CD4-positive, alpha-beta T cell (primary cell): ENCODE data around the gene SSH2. TPM values are rescaled to one million over a fixed set of nuclear protein-coding genes. Genes with fewer than 3 reads are reported as not detected.

Experiments
- ATAC-seq: fragments of 200-7000 bp; cut with Tn5 transposase; one replicate; pipeline ENCODE4 v1.10.0; 2022; ENCODE audit warnings: mild to moderate bottlenecking; ENCODE audit not compliant: poor library complexity
- CTCF ChIA-PET: fragments of 350-600 bp; sonication (Branson Sonifier 250); formaldehyde crosslinking; loops from one replicate; lab custom pipeline; 2021; ENCODE audit warnings: antibody characterized with exemption, inconsistent platforms; lab: Charles Lee
- POLR2A ChIA-PET: fragments of 350-600 bp; sonication (Branson Sonifier 250); formaldehyde crosslinking; loops from one replicate; lab custom pipeline; 2021; ENCODE audit warnings: antibody characterized with exemption, inconsistent platforms; lab: Charles Lee
- DNase-seq, 14 experiments: peaks; one replicate each; pipeline ENCODE4 v3.0.0-alpha.2; 2013 to 2020; ENCODE audit warnings: mixed read lengths in 2 of 14
- H3K27ac ChIP-seq, 2 donors: one replicate each; pipeline versions ENCODE4 v1.5.1 to v1.7.0; 2013; ENCODE audit warnings: low read length in 2 of 2, low read depth in 1 of 2, mild to moderate bottlenecking in 1 of 2
- H3K27me3 ChIP-seq, 2 experiments: 1 replicate in 1 of 2; 2 replicates in 1 of 2; pipeline versions ENCODE4 v1.6.1 to v1.7.0; 2013; ENCODE audit warnings: low read length in 2 of 2, control low read depth in 1 of 2, mild to moderate bottlenecking in 1 of 2, moderate library complexity in 1 of 2; ENCODE audit not compliant: insufficient read depth in 2 of 2, control insufficient read depth in 1 of 2
- H3K36me3 ChIP-seq: one replicate; pipeline ENCODE4 v1.6.1; 2013; ENCODE audit warnings: low read length, control low read depth; ENCODE audit not compliant: insufficient read depth
- H3K4me1 ChIP-seq: one replicate; pipeline ENCODE4 v1.6.1; 2013; ENCODE audit warnings: low read length, control low read depth; ENCODE audit not compliant: insufficient read depth
- H3K4me3 ChIP-seq: one replicate; pipeline ENCODE4 v1.5.1; 2013; ENCODE audit warnings: mild to moderate bottlenecking, low read length, moderate library complexity
- H3K9me3 ChIP-seq, 2 experiments: 1 replicate in 1 of 2; 2 replicates in 1 of 2; pipeline versions ENCODE4 v1.6.1 to v1.7.0; 2013; ENCODE audit warnings: low read length in 2 of 2, mild to moderate bottlenecking in 2 of 2, control low read depth in 1 of 2, moderate library complexity in 1 of 2; ENCODE audit not compliant: control insufficient read depth in 1 of 2, insufficient read depth in 1 of 2
- H3K27ac Mint-ChIP-seq: one replicate; pipeline ENCODE4 v1.8.0; 2020; ENCODE audit warnings: mixed read lengths
- H3K27me3 Mint-ChIP-seq: one replicate; pipeline ENCODE4 v1.8.0; 2021; ENCODE audit warnings: mixed read lengths
- H3K36me3 Mint-ChIP-seq: one replicate; pipeline ENCODE4 v1.8.0; 2021; ENCODE audit warnings: low read depth, mixed read lengths
- H3K4me1 Mint-ChIP-seq: one replicate; pipeline ENCODE4 v1.8.0; 2021; ENCODE audit warnings: low read depth, mixed read lengths
- H3K4me3 Mint-ChIP-seq: one replicate; pipeline ENCODE4 v1.8.0; 2020; ENCODE audit warnings: mild to moderate bottlenecking, mixed read lengths
- H3K9me3 Mint-ChIP-seq: one replicate; pipeline ENCODE4 v1.8.0; 2020; ENCODE audit warnings: mixed read lengths
- CTCF ChIP-seq: fragments of 200-600 bp; IDR thresholded peaks from one replicate; pipeline ENCODE4 v1.8.0; 2022; ENCODE audit warnings: antibody characterized with exemption, mild to moderate bottlenecking
- intact Hi-C, 2 experiments: fragments of 100-400 bp; cut with DNase I in 1 of 2; cut with micrococcal nuclease in 1 of 2; formaldehyde crosslinking; loops; one replicate each; pipeline versions ENCODE4 v1.15.1 to v1.9.0; 2023 to 2025; cut with DNase I, micrococcal nuclease
- total RNA-seq, 174 experiments: library from RNA in 2 of 174; stranded (reverse) in 2 of 174; gene quantifications; one replicate each; pipeline ENCODE4 v1.2.3 and lab custom pipeline; 2021 to 2026

Gene SSH2
- total RNA-seq, 2 experiments from 2014 or later, result 73.4 to 81.5 TPM

DNA sequence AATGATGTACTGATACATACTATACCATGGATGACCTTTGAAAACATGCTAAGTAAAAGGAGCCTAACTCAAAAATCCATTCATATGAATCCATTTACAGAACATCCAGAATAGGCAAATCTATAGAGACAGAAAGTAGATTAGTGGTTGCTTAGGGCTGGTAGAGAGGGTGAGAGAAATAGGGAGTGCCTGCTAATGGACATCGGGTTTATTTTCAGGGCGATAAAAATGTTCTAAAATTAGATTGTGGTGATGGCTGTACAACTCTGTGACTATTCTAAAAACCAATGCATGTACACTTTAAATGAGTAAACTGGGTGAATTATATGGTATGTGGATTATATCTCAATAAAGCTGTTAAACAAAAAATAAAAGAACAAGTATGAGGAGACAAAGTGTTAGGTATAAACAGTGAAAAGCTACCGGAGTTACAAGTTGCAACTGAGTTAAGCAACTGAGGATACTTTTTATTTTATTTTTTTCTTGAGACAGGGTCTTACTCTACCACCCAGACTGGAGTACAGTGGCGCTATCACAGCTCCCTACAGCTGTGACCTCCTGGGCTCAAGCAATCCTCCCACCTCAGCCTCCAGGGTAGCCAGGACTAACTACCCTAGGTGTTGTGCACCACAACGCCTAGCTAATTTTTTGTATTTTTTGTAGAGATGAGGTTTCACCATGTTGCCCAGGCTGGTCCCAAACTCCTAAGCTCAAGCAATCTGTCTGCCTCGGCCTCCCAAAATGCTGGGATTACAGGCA is 231.8 kb downstream of the SSH2 start:
- intact Hi-C loops, result no loop called here
- CTCF ChIA-PET, result interaction anchor here (1.2 kb wide), 2 partner anchors 81 to 233 kb away, joined by 3 to 5 read pairs; no protein-coding TSS in a partner anchor
- Histone ChIP-seq H3K27ac (no peak overlapping the region), H3K4me1 (peaks cover 5% of the 10 kb centered on the region), H3K9me3 (no peaks in the 10 kb centered on the region), H3K36me3 (peaks cover 85% of the 10 kb centered on the region), H3K4me3 (no peak overlapping the region), H3K27me3 (no peaks in the 10 kb centered on the region)
- TF ChIP-seq CTCF, result no peak
- Mint-ChIP-seq H3K9me3 (no peaks in the 10 kb centered on the region), H3K4me1 (peaks cover 31% of the 10 kb centered on the region), H3K4me3 (no peak overlapping the region), H3K27me3 (no peaks in the 10 kb centered on the region), H3K27ac (peak overlapping the region; percentile 74), H3K36me3 (peaks cover 73% of the 10 kb centered on the region)
- ATAC-seq, result no peak
- POLR2A ChIA-PET, result interaction anchor here (1.2 to 1.5 kb wide), 3 partner anchors 25 to 63 kb away, joined by 4 to 7 read pairs (median 6); no protein-coding TSS in a partner anchor
- DNase-seq, result no peak

DNA sequence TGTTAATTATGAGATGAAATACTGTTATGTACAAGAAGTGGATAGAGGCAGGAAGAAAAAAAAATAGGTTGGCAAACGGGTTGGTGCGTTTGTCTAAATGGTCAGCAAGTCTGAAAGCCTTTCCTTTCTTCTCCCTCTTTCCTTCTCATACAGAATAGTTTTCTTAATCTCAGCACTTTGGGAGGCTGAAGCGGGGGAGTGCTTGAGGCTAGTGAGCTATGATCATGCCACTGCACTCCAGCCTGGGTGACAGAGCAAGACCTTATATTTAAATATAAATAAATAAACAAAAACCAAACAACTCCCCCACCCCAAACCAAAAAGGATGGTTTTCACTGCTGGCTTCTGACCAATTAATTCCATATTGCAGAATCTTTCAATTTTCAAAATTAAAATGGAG is 232.7 kb downstream of the SSH2 start:
- Histone ChIP-seq H3K4me3 (no peak overlapping the region), H3K27ac (no peak overlapping the region), H3K4me1 (peaks cover 3% of the 10 kb centered on the region), H3K27me3 (no peaks in the 10 kb centered on the region), H3K36me3 (peaks cover 82% of the 10 kb centered on the region), H3K9me3 (no peaks in the 10 kb centered on the region)
- CTCF ChIA-PET, result no interaction called here
- POLR2A ChIA-PET, result no interaction called here
- ATAC-seq, result no peak
- Mint-ChIP-seq H3K36me3 (peaks cover 73% of the 10 kb centered on the region), H3K4me3 (no peak overlapping the region), H3K27ac (no peak overlapping the region), H3K27me3 (no peaks in the 10 kb centered on the region), H3K4me1 (peaks cover 25% of the 10 kb centered on the region), H3K9me3 (no peaks in the 10 kb centered on the region)
- intact Hi-C loops, result no loop called here
- no peak for DNase-seq
- TF ChIP-seq CTCF, result no peak

GRCh38 chr17:29694918-29695563 is 235.0 kb downstream of the SSH2 start:
- CTCF ChIA-PET, result no interaction called here
- intact Hi-C loops, result no loop called here
- H3K36me3 ChIP-seq, result peaks cover 60% of the 10 kb centered on the region
- TF ChIP-seq CTCF, result no peak
- no peaks in the 10 kb centered on the region for H3K9me3 ChIP-seq
- DNase-seq (no peak), ATAC-seq (no peak)
- Mint-ChIP-seq H3K36me3 (peaks cover 76% of the 10 kb centered on the region), H3K27ac (peak overlapping the region; percentile 1), H3K27me3 (no peaks in the 10 kb centered on the region), H3K9me3 (no peaks in the 10 kb centered on the region), H3K4me1 (peaks cover 31% of the 10 kb centered on the region), H3K4me3 (no peak overlapping the region)
- H3K4me3 ChIP-seq, result no peak overlapping the region
- H3K27me3 ChIP-seq, result no peaks in the 10 kb centered on the region
- POLR2A ChIA-PET, result no interaction called here
- H3K27ac ChIP-seq, result no peak overlapping the region
- H3K4me1 ChIP-seq, result peaks cover 3% of the 10 kb centered on the region
